Parathyroid adenoma (tissue), 2 donors: Measurements from ENCODE around the gene NEU4.
"Not testable (repeated sequence)": the region's sequence is repeated elsewhere in the genome, so short reads cannot be mapped to it uniquely, and the experiment has no call there.

Experiments used
- H2AFZ ChIP-seq: fragments of 300-600 bp; sonication (generic); one replicate; pipeline ENCODE4 v1.7.0; 2017; ENCODE audit warnings: antibody characterized with exemption, mild to moderate bottlenecking
- H3K27ac ChIP-seq: fragments of 300-600 bp; sonication (generic); one replicate; pipeline ENCODE4 v1.7.0; 2017
- H3K27me3 ChIP-seq: fragments of 300-600 bp; sonication (generic); one replicate; pipeline ENCODE4 v1.7.0; 2017; ENCODE audit warnings: low read length; ENCODE audit not compliant: control insufficient read depth, insufficient read depth
- H3K36me3 ChIP-seq: fragments of 300-600 bp; sonication (generic); one replicate; pipeline ENCODE4 v1.7.0; 2017; ENCODE audit warnings: low read length; ENCODE audit not compliant: control insufficient read depth, insufficient read depth
- H3K4me1 ChIP-seq: fragments of 300-600 bp; sonication (generic); one replicate; pipeline ENCODE4 v1.7.0; 2017; ENCODE audit warnings: control low read depth
- H3K4me2 ChIP-seq: fragments of 300-600 bp; sonication (generic); one replicate; pipeline ENCODE4 v1.7.0; 2017; ENCODE audit warnings: low read length
- H3K4me3 ChIP-seq: fragments of 300-600 bp; sonication (generic); one replicate; pipeline ENCODE4 v1.7.0; 2017; ENCODE audit warnings: low read depth, low read length
- H3K79me2 ChIP-seq: fragments of 300-600 bp; sonication (generic); one replicate; pipeline ENCODE4 v1.7.0; 2017; ENCODE audit warnings: control low read depth
- H3K9ac ChIP-seq: fragments of 300-600 bp; sonication (generic); one replicate; pipeline ENCODE4 v1.7.0; 2017; ENCODE audit warnings: mild to moderate bottlenecking
- H3K9me3 ChIP-seq: fragments of 300-600 bp; sonication (generic); one replicate; pipeline ENCODE4 v1.7.0; 2017; ENCODE audit warnings: low read length; ENCODE audit not compliant: control insufficient read depth
- CTCF ChIP-seq: fragments of 300-600 bp; sonication (generic); IDR thresholded peaks from one replicate; pipeline ENCODE4 v1.7.0; 2017; ENCODE audit warnings: antibody characterized with exemption, mild to moderate bottlenecking
- donor health status: primary hyperparathyroidism.

Gene NEU4

GRCh38 chr2:241797441-241798080, 11.4 kb upstream of the NEU4 start:
- Histone ChIP-seq H2AFZ (no peak overlapping the region), H3K4me2 (no peak overlapping the region), H3K36me3 (no peaks in the 10 kb centered on the region), H3K9ac (no peak overlapping the region), H3K27me3 (no peaks in the 10 kb centered on the region), H3K4me3 (no peak overlapping the region), H3K79me2 (no peaks in the 10 kb centered on the region), H3K9me3 (no peaks in the 10 kb centered on the region), H3K27ac (no peak overlapping the region), H3K4me1 (no peaks in the 10 kb centered on the region)
- TF ChIP-seq CTCF: no peak

GRCh38 chr2:241798081-241798630, 10.8 kb upstream of the NEU4 start:
- no peaks in the 10 kb centered on the region for H3K27me3 ChIP-seq
- no peak for TF ChIP-seq CTCF
- H3K9ac ChIP-seq: no peak overlapping the region
- H3K4me3 ChIP-seq: no peak overlapping the region
- H3K9me3 ChIP-seq: no peaks in the 10 kb centered on the region
- no peaks in the 10 kb centered on the region for H3K79me2 ChIP-seq
- H2AFZ ChIP-seq: no peak overlapping the region
- no peak overlapping the region for H3K4me2 ChIP-seq
- H3K4me1 ChIP-seq: no peaks in the 10 kb centered on the region
- no peaks in the 10 kb centered on the region for H3K36me3 ChIP-seq
- H3K27ac ChIP-seq: no peak overlapping the region

DNA sequence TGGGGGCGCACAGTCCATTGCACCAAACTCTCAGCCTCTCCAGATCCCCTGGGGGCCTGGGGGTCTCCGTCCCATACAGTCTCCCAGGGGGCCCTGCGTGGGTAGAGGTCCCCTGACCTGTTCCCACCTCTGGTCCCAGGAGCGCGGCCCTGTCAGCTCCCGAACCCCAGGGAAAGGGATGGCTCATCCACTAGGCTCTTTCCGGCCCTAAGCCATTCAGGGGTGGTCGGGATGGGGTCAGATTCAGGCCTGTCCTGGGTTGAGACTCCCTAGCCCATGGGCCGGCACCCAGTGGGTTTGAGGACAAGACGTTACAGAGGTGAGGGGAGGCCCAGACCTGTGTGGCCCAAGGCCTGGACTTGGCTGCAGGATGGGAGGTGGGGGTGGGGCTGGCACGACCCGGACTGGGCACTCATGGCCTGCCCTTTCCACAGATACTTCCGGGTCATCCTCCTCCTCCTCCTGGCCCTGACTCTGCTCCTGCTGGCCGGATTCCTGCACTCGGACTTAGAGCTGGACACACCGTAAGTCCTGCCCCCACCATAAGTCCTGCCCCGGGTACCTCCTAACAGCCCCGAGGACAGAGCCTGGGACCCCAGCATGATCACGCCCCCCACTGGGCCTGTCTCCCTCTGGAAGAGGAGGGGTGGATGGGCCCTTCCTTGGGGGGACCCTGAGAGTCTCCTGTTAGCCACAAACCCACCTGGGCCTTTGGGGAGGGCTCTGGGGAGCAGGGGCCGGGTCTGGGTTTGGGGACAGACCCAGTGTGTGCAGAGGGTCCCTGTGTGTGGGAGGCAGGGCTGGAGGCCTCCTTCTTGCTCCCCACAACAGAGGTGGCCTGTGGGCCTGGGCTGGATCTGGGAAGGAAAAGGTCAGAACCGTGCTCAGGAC, 10.1 kb upstream of the NEU4 start:
- H3K9me3 ChIP-seq: no peaks in the 10 kb centered on the region
- H2AFZ ChIP-seq: no peak overlapping the region
- no peaks in the 10 kb centered on the region for H3K4me1 ChIP-seq
- no peaks in the 10 kb centered on the region for H3K27me3 ChIP-seq
- H3K4me3 ChIP-seq: no peak overlapping the region
- H3K9ac ChIP-seq: no peak overlapping the region
- no peak for TF ChIP-seq CTCF
- H3K4me2 ChIP-seq: no peak overlapping the region
- H3K36me3 ChIP-seq: no peaks in the 10 kb centered on the region
- no peak overlapping the region for H3K27ac ChIP-seq
- H3K79me2 ChIP-seq: no peaks in the 10 kb centered on the region

- Histone ChIP-seq H3K4me1 (peaks cover 1% of the 10 kb centered on the region), H3K4me2 (no peak overlapping the region), H3K27me3 (no peaks in the 10 kb centered on the region), H3K27ac (no peak overlapping the region), H3K9me3 (no peaks in the 10 kb centered on the region), H3K79me2 (no peaks in the 10 kb centered on the region), H3K4me3 (no peak overlapping the region), H3K36me3 (no peaks in the 10 kb centered on the region), H3K9ac (no peak overlapping the region), H2AFZ (no peak overlapping the region)
- no peak for TF ChIP-seq CTCF
These were observed 9.3 kb upstream of the NEU4 start for GRCh38 chr2:241799522-241800197.

DNA sequence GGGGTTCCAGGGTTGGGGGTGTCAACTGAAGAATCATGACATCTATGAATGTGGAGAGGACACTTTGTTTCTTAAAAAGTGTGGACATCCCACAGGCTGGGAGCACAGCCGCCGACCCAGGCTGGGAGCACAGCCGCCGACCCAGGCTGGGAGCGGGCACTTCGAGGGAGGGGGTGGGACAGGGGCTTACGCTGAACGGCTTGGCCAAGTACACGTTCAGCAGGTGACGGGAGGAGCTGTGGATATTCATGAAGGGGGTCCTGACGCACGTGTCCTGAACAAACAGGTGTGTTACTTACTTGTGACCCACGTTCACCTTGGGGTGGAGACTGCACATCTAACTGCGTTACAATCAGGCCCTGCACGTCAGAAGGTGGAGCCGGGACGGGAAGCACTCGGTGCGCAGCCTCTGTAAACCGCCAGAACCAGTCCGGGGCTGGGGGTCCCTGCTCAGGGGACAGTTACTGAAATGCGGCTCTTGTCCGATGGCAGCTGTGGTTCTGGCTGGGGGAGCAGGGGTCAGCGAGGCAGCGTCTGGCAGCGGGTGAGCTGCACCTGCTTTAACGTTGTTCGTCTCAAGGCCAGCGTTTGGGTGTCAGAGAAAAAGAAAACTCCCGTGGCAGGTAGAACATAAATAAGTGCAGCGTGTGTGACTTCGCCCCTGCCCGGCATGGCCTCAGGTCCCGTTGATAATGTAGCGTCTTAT, 8.6 kb upstream of the NEU4 start:
- H3K27me3 ChIP-seq, H3K36me3 ChIP-seq, H3K4me2 ChIP-seq, H3K27ac ChIP-seq, H3K9me3 ChIP-seq, H3K4me1 ChIP-seq, H3K4me3 ChIP-seq, H3K79me2 ChIP-seq, H2AFZ ChIP-seq, H3K9ac ChIP-seq: not testable (repeated sequence)
